Kidney epithelial cell (primary cell): ENCODE data around the gene COA5. TPM values are rescaled to one million over a fixed set of nuclear protein-coding genes. Genes with fewer than 3 reads are reported as not detected.

ENCODE experiments used
- DNase-seq: peaks from one replicate; pipeline ENCODE4 v3.0.0-alpha.2; 2010; ENCODE audit warnings: low read depth
- H3K27me3 ChIP-seq: 2 replicates; pipeline ENCODE4 v1.6.0; 2011; ENCODE audit warnings: low read length; ENCODE audit not compliant: control insufficient read depth, insufficient read depth
- H3K36me3 ChIP-seq: 2 replicates; pipeline ENCODE4 v1.5.1; 2011; ENCODE audit warnings: low read length; ENCODE audit not compliant: control insufficient read depth, insufficient read depth
- H3K4me3 ChIP-seq: 2 replicates; pipeline ENCODE4 v1.5.1; 2011; ENCODE audit warnings: low read depth, mild to moderate bottlenecking, control low read depth, low read length
- CTCF ChIP-seq: IDR thresholded peaks from 2 replicates; pipeline ENCODE4 v1.5.1; 2011; ENCODE audit warnings: mild to moderate bottlenecking, moderate library complexity, low read length, control low read depth, inconsistent platforms; ENCODE audit not compliant: insufficient read depth, poor library complexity, severe bottlenecking
- total RNA-seq: library from RNA; depleted of rRNA; stranded (reverse); fragments of >200 nt; gene quantifications from 2 replicates; pipeline ENCODE4 v1.2.3, GENCODE V29; 2015

The COA5 gene
- total RNA-seq, 1 donor from 2014 or later = 24.9 TPM

GRCh38 chr2:98608962-98609604 lies 771 bp upstream of the COA5 start:
- TF ChIP-seq CTCF = no peak
- Histone ChIP-seq H3K36me3 (peaks cover 2% of the 10 kb centered on the region), H3K27me3 (no peaks in the 10 kb centered on the region), H3K4me3 (peak overlapping the region; percentile 93)
- no peak for DNase-seq

GRCh38 chr2:98607741-98608115 lies 584 bp downstream of the COA5 start:
- no peak for DNase-seq
- no peak for TF ChIP-seq CTCF
- H3K36me3 ChIP-seq = peaks cover 2% of the 10 kb centered on the region
- H3K27me3 ChIP-seq = no peaks in the 10 kb centered on the region
- H3K4me3 ChIP-seq = peak overlapping the region; percentile 93

- H3K36me3 ChIP-seq = peaks cover 2% of the 10 kb centered on the region
- TF ChIP-seq CTCF = no peak
- no peaks in the 10 kb centered on the region for H3K27me3 ChIP-seq
- no peak for DNase-seq
- H3K4me3 ChIP-seq = peak overlapping the region; percentile 93
Observed at GRCh38 chr2:98607104-98607503, 1.2 kb downstream of the COA5 start.

- DNase-seq = no peak
- no peaks in the 10 kb centered on the region for H3K36me3 ChIP-seq
- no peaks in the 10 kb centered on the region for H3K27me3 ChIP-seq
- H3K4me3 ChIP-seq = no peak overlapping the region
- TF ChIP-seq CTCF = no peak
Observed at GRCh38 chr2:98606431-98606830, 1.9 kb downstream of the COA5 start.

GRCh38 chr2:98605076-98605475 lies 3.2 kb downstream of the COA5 start:
- H3K27me3 ChIP-seq = no peaks in the 10 kb centered on the region
- H3K36me3 ChIP-seq = no peaks in the 10 kb centered on the region
- no peak overlapping the region for H3K4me3 ChIP-seq
- TF ChIP-seq CTCF = no peak
- DNase-seq = no peak

- TF ChIP-seq CTCF = no peak
- no peak overlapping the region for H3K4me3 ChIP-seq
- no peaks in the 10 kb centered on the region for H3K27me3 ChIP-seq
Observed at GRCh38 chr2:98604547-98604946, 3.8 kb downstream of the COA5 start.

More at GRCh38 chr2:98604547-98604946, 3.8 kb downstream of the COA5 start:
- no peaks in the 10 kb centered on the region for H3K36me3 ChIP-seq
- no peak for DNase-seq
